HG02623 (cell line): ENCODE data around the gene HPRT1.

Experiments used
- ATAC-seq: cut with Tn5 transposase; IDR thresholded peaks from one replicate; pipeline ENCODE4 v1.9.1; 2021; ENCODE audit warnings: moderate library complexity; ENCODE audit not compliant: unreplicated experiment

Gene HPRT1

GRCh38 chrX:134541906-134542305 is 81.9 kb downstream of the HPRT1 start:
- ATAC-seq = no peak

DNA sequence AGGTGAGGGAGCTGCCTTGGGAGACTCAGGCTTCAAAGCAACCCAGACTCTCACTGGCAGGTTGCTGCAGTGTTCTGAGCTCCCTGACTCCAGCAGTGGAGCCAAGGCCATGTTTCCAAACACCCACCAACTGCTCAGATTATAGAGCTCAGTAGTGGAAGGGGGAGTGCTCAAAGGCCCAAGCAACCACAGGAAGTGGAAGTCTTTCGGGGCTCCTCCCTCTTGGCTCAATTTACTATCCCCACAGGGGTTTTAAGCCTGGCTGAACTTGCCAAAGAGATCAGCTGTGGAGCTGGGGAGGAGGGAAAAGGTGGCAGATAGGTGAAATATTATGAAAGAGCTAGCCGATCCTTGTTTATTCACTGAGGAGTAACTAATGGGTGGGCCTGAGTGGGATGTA is 82.5 kb downstream of the HPRT1 start:
- ATAC-seq = no peak

DNA sequence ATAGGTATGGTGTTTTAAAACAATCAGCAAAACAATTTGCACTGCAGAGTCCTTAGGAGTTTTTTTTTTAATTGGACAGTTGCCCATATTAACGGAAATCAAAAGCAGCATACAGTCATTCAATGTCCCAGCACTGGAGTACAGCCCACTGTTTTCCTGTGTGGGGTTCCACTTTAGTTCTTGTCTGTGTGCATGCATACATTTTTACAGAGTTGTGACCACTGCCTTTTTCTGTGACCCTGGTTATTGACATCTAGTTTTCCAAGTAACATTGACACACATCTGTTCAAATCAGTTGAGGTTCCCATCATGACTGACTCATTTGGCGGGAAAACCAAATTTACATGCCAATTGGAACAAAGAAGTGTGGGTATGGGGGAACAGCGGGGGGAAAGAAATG is 83.3 kb downstream of the HPRT1 start:
- no peak for ATAC-seq

GRCh38 chrX:134544135-134544512 is 84.2 kb downstream of the HPRT1 start:
- no peak for ATAC-seq

DNA sequence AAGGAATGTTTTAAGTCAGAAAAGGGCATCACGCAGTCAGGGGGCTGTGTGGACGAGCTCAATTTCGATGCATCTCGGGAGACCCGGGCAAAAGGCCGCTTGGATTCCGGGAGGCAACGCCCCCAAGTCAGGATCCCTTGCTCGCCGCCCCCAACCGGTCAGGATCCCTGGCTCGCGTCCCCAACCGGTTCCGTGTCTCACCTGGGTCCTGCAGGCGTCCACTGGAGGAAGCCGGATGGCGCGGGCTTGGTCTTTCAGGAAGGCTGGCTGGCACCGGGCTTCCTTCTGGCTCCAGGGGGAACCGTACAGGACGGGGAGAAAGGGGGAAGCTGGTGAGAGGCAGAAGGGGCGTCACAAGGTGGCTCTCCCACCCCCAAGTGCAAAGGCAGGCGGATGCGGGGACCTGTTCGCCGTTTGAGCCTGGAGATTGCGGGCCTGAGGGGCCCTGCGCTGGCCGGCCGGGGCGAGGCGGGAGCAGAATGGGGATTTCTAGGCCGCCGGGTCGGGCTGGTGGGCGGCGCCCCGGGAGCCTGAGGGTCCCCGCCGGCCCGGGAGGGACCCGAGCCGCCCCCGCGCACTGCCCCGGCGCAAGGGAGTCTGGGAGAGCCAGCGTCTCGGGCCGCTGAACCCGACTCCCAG is 84.7 kb downstream of the HPRT1 start:
- ATAC-seq = no peak

DNA sequence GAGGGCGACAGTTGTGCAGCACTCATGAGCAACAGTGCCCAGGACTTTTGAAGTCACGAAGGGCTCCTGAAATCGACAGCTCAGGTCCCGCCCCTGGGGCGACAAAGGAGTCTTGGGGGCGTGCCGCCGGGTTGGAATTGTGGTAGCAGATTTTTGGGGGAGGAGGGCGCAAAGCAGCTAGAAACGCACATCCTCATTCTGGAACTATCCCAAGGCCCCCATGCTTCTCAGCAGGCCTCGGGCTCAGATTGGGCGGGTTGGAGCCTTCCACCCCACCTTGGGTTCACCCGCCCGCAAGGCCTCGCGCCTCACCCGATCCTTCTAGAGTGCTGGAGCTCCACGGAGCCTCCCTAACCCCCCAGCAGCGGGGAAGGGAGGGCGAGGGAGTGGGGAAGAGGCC is 85.5 kb downstream of the HPRT1 start:
- ATAC-seq = no peak

DNA sequence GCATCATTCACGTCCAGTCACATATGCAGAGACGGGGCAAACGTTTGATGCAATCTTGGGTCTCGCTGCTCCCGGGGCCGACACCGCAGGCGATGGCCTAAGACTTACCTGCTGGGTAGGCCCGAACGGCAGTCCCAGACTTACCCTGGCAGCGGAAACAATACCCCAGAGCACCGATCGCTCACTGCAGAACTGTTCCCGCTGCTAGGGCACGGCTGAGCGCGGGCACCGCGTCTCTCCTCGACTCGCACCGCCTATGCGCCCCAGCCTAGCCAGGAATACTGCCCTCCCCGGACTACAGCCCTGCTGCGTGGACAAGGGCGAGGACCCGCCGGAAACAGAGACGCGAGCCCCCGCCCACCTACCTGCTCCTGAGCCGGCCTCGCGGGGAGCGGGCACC is 86.2 kb downstream of the HPRT1 start:
- no peak for ATAC-seq

GRCh38 chrX:134547047-134547679 is 87.2 kb downstream of the HPRT1 start:
- no peak for ATAC-seq

DNA sequence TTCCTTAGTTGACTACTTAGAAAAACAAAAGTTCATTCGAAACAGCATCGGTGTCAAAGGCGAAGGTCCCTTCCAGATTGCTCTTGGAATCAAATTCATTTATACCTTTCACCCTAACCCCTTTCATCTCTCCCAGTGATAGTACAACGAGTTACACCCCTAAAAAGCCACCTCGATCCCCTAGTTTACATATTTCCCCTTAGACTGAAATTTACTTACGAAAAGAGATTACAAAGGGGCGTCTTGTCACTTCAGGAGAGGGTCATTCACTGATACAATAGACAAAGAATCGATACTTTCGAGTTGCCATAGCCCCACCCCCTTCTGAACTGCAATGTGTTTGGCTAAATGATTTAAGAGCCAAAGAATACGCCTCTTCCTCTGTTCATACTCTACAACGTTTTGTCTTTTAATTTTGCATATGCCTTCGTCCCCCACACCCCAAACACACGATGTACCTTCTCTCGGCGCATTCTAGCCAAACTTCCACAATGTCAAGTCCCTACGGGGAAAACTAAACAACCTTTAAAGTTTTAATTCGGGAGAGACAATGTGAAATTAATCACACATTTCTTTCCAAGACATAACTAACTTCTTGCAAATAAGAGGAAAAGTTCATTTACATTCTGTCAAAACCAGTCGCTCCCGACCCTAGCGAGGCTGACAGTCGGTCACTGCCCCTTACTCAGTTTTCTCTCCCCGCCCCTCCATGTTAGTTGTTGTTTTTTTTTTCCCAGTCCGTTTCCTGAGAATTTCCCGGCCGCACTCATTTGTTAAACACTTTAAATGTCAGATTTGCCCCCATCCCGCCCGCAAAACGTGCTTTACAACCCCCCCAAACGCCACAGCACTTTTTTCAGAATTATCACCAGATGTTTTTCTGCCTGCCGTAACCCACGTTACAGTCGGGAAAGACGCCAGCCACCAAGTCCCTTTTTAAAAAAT is 88.6 kb downstream of the HPRT1 start:
- ATAC-seq = no peak
